GM21528 (cell line): Measurements from ENCODE around the gene MSH3.
"Not testable (repeated sequence)": the region's sequence is repeated elsewhere in the genome, so short reads cannot be mapped to it uniquely, and the experiment has no call there.

ENCODE experiments used
- ATAC-seq: cut with Tn5 transposase; IDR thresholded peaks from one replicate; pipeline ENCODE4 v1.9.1; 2021; ENCODE audit warnings: mild to moderate bottlenecking, moderate library complexity; ENCODE audit not compliant: unreplicated experiment, low FRiP score

The MSH3 gene

DNA sequence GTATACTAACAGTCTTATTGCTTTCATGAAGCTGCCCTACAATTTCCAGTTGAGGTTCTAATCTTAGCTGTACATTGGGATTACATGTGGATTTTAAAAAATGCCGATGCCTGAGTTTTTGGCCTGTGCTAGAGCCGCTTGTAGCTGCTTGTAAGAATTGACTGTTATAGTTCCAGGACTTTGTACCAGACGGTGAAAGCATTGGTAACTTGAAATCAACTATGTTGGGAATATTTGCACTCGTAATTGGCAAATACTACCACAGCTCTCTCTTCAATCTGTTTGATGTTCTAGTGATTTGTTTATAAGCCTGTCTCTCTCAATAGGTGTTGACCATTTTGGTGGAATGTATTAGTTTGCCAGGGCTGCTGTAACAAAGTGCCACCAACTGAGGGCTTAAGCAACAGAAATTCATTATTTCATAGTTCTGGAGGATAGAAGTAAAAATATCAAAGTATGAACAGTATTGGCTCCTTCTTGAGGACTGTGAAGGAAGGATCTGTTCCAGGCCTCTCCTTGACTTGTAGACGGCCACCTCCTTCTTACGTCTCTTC lies 50.8 kb downstream of the MSH3 start:
- no peak for ATAC-seq

DNA sequence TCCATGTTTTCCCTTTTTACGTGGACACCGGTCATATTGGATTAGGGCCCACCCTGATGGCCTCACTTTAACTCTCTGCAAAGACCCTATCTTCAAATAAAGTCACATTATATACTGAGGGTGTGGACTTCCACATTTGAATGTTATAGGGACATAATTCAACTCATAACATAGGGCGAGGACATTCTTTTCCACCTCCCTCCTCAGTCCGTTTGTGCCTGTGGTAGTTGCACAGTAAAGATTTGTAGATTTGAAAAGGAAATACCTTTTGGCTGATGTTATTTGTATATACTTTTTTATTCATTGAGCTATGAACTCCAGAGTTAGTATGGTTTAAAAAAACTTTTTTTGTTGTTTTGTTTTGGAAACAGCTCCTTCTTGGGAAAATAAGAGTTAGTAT lies 51.3 kb downstream of the MSH3 start:
- no peak for ATAC-seq

DNA sequence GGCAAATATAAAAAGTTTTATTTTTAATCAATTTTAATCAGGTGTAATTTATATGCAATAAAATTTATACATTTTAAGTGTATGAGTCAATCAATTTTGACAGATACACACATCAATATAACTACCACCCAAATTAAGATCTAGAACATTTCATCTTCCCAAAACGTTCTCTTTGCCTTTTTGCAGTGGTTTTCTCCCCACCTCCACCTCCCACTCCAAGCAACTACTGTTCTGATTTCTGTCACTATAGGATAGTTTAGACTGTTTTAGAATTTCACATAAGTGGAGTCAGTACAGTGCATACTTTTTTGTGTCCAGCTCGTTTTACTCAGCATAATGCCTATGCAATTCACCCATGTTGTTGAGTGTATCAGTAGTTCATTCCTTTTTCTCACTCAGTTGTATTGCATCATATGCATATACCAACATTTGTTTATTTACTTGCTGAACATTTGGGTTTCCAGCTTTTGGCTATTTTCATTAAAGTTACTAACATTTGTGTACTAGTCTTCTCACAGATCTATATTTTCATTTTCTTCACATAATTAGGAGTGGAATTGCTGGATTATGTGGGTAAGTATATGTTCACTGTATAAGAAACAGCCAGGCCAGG lies 52.5 kb downstream of the MSH3 start:
- no peak for ATAC-seq

DNA sequence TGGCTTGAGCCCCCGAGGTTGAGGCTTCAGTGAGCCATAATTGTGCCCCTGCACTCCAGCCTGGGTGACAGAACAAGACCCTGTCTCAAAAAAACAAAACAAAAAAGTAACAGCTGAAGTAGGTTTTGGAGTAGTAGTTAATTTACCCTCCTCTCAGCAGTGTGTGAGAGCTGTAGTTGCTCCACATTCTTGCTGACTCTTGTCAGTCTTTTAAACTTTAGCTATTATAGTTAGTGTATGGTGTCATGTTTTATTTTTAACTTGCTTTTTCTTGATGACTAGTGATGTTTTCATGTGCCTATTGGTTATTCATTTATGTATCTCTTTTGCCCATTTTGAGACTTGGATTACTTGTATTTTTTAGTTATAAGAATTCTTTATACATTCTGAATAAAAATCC lies 53.2 kb downstream of the MSH3 start:
- ATAC-seq: no peak

DNA sequence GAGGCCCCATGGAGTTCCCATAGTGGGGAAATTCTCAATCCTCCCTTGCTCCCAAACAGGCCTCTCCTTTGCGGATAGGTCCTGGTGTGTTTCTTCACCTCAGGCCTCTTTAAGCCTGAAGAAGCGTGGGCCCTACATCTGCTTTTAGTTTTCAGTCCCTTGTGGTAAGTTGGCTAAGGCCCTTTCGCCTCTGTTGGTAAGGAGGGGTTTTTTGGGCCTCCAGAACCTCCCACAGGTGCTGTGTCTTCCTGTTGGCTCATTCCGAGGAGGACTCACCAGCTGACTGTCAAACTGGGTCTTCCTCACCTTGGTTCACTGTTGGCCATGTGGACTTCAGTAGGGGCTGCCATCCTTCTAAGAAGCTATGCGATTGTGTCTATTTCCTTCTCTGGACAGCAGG lies 56.8 kb downstream of the MSH3 start:
- no peak for ATAC-seq

DNA sequence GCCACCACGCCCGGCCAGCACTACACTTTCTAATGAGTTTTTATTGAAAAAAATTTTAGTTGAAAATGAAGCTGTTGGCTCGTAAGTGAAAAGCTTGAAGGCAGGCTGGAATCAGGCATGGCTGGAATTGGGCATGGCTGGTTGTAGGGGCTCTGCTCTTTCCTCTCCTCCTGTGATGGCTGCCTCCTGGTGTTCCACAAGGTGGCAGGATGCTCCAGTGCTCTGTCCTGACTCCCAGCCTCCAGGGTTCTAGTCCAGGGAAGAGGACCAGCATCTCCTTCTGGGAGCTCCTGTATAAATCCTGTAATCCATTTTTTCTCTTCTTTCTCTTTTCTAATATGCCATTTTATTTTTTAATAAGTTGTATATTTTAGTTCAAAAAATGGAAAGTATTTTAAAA lies 57.5 kb downstream of the MSH3 start:
- no peak for ATAC-seq

DNA sequence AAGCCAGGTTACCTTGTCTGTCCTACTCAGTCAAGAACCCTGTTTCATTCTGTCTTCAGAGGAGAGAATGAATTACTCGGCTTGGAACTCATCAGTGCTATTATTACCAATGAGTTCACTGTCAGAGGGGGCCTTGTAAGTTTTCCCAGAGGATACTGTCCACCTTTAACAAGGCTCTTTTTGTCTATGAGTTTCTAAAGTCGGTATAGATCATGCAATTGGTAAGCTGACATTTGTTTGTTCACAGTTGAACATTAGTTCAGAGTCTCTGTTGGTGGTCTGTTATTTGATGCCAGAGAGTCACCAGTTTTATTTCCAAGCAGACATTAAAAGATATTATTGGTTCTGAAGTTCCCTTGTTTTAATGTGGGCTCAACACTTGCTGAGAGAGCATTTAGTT lies 58.5 kb downstream of the MSH3 start:
- no peak for ATAC-seq

DNA sequence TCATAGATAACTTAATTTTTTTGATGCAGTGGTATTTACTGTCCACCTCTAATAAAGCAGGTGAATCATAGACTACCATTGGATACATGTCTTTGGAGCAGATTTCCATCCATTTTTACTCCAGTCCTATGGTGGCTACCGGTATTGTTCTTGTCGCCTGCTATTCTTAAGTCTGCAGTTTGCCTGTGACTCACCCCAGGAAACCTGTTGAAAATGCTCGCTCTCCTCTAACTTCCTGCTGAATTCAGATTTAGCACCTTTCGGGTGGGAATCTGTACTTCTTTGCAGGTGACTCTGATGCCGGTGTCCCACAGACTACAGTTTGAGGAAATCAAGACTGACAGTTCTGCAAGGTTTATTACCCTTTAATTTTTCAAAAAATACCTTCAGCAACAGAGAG lies 59.2 kb downstream of the MSH3 start:
- no peak for ATAC-seq

DNA sequence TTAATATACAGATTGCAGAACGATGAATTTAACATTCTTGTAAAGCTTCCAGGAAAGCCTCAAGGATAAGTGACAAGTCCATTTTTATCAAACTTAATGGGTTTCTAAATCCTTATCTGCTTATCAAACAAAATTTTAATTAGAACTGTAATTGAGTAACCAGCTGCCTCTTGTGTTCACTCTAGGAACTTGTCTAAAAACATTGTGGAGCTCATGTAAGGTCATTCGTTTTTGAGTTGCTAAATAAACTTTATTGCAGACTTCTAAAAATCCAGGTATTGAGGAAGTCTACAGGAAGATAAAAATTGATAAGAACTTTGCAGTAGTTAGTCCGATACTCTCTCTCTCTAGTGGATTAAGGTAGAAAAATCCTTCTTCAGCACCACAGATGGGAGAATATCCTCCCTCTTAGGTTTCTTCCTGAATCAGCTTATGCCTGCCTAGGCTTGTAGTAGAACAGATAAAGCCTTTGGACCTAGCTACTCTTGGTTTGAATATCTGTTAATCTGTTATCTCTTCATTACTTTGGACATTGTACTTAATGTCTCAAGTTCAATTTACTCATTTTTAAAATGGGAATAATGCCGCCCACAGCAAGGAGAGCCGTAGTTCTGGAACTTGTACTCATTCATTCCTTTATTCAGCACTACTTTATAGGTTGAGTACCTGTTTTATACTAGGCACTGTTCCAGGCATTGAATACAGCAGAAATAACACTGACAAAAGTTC lies 60.3 kb downstream of the MSH3 start:
- ATAC-seq: no peak

DNA sequence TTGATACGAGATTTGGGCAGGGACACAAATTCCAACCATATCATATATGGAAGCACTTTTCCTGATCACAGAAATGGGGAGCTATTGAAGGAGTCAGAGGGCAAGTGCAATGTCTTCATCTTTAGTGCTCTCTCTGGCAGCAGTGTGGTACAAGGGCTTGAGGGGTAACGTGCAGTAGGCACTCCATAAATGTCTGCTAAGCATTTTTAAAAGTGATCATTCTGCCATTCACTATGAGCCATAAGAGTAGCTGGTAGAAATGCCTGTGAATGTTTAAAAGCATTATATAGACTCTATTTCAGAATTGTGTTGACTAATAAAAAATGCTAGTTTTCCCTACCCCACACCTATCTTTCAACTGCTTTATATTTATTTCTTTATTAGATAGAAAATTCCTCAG lies 61.4 kb downstream of the MSH3 start:
- no peak for ATAC-seq

DNA sequence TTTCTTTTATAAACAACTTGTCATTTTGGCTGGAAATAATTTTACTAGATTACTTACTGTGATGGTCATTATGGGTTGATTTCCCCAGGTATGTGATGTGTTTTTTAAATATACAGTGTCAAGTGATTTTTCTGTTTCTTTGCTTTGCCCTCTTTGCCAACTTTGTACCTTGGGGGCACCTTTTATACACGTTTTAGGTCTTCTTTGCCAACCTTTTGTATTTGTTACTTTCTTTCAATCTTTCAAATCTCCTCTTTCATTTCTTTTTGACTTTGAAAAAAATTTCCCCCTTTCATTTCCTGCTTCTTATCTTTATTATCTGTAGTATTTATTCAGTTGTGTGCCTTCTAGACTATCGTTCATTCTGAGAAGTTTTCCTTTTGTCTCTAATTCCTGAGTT lies 65.7 kb downstream of the MSH3 start:
- no peak for ATAC-seq

DNA sequence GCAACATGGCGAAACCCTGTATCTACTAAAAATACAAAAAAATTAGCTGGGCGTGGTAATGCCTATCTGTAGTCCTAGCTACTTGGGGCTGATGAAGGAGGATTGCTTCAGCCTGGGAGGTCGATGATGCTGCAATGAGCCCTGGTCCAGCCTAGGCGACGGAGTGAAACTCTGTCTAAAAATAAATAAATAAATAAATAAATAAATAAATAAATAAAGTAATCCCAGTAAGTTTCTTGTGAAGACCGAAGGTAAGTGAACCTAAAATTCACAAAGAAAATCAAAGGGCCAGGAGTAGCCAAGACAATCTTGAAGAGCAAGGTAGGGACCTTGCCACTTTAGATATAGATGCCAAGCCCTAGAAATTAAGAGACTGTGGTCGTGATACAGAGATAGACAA lies 68.5 kb downstream of the MSH3 start:
- ATAC-seq: no peak

DNA sequence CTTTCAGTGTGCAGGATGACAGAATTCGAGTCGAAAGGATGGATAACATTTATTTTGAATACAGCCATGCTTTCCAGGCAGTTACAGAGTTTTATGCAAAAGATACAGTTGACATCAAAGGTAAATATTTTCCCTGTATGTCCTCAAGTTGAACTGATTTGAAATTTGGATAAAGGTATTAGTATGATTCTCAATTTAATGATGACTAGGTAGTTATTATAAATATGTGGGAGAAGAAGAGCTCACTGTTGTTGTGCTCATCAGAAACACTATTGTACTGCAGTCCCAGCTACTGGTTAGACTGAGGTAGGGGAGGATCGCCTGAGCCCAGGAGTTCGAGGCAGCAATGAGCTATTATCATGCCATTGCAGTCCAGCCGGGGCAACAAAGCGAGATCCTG lies 71.0 kb downstream of the MSH3 start:
- ATAC-seq: no peak

DNA sequence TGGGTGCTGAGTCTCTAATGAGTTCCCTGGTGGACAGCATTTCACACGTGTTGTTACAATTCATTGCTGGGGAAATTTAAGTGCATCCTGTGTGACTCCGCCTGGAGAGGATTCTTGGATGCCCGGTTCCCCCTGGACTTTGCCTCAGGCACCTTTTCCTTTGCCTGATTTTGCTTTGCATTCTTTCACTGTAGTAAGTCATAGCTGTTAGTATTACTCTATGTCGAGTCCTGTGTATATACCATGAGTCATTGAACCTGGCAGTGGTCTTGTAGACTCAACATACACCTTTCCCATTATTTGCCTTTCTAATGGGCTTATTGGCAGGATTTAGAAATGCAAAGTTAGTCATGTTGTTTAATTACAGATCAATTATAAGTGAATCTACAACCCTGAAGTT lies 82.3 kb downstream of the MSH3 start:
- ATAC-seq: no peak

DNA sequence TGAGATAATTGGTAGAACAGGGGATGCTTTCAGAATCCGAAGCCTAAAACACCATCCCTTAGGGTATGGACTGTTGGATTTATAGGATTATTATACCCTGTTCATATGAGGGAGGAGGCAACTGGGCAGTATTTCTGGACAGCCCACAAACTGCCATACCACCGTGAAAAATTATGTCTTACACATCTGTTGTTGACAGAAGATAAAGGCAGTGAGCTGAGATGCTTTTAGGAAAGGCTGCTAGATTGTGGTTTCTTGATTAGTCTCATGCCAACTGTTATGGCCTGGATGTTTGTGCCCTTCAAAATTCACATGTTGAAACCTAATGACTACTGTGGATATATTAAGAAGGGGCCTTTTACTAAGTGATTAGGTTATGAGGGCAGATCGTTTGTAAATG lies 84.0 kb downstream of the MSH3 start:
- ATAC-seq: no peak

DNA sequence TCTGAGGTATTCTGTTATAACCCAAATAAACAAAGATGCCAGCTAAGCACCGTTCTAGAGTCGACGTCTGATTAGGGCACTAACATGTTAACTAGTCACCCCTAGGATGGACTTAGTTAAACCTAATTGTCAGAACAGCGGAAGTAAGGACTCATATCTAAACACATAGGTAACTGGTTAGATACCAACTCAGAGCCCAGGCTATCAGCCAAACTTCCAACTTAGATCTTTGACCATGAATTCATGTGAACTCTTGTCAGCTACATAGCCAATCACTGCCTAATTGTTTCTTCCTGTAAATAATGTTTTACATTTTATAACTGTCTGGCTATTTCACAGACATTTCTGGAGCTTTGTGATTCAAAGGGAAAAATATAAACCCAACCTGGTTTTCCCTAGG lies 84.6 kb downstream of the MSH3 start:
- no peak for ATAC-seq

DNA sequence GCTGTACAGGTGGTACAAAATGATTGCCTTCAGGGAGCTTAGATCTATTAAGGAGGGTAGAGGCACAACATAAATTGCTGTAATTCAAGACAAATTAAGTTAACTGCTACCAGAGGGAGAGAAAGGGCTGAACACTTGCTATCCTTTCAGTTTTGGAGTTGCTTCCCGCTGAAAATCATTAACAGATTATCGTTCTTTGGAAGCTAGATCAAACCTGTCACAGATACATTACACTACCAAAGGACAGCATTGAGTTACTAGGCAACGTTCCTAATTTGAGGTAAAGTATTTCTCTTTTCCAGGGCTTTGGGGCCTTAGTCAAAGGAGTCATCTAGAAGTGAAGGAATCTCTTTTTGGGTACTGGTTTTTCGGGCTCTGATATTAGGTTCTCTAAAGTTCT lies 85.0 kb downstream of the MSH3 start:
- ATAC-seq: no peak

DNA sequence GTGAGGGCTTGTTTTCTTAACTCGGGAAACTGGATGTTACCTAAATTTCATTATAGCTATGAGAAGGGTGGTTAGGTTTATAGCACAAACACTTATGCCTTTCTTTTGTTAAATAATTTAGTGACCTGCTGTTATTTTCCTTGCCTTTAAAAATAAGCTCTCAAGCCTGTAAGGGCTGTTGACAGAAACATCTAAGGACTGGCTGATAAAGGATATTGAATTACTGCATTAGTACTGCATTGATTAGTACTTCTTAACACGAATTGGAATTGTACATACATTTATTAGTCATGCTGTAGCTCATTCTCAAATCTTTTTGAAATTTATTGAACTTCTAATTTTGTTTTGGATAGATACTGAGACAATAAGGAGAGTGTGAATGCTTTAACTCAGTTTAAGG lies 85.4 kb downstream of the MSH3 start:
- no peak for ATAC-seq

DNA sequence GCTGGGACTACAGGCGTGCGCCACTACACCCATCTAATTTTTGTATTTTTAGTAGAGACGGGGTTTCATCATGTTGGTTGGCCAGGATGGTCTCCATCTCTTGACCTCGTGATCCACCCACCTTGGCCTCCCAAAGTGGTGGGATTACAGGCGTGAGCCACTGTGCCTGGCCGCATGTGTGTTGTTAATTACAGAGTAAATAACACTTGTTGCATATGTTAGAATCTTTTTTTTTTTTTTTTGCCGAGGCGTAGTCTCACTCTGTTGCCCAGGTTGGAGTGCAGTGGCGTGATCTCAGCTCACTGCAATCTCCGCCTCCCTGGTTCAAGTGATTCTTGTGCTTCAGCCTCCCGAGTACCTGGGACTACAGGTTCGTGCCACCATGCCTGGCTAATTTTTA lies 86.0 kb downstream of the MSH3 start:
- ATAC-seq: not testable (repeated sequence)

DNA sequence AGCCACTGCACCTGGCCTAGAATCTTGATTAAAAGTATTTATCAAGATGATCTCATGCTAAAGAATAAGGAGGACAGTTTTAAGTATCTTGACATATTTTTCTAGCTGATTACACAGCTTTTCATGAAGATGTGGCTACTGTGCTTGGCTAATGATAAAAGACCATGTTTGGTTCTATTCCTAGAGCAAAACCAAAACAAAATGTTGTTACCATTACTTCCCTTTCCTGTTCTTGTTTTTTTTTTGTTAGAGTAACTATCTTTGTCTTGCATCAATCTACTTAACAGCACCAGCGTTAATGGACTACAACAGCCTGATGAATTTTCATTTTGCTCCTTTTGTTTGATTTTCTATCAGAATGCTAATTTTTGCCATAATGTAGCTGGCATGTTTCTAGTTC lies 86.5 kb downstream of the MSH3 start:
- no peak for ATAC-seq

DNA sequence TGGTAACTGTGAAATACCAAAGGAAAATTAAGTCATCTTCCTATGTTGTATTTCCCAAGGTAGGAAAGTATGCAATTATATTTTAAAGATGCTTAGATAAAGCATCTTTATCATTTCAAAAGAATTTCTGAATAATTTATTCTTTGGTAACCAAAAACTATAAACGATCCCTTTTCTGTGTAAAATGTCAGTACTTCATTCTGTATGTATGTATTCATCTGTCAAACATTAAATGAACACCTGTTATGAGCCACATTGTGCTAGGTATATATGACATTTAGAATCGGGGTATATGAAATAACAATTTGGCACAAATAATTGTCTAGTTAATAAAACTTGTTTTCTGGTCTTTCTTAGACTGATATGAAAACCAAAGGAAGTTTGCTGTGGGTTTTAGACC lies 89.7 kb downstream of the MSH3 start:
- ATAC-seq: no peak

DNA sequence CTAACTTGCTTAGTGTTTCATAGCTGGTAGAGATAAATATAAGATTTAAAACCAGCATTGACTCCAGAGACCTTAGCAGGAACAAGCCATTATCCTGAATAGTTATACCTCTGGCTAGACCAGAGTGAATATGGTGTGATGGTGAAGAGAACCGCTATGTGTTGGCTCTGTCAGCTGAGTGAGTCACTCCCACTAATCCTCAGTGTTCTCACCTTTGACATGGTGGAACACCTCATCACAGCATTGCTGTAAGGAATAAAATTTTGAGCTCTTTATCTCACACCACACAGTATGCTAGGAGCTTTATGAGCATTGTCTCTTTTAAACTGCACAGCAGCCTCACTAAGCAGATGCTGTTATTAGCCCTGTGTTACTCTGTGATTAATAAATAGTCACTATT lies 91.0 kb downstream of the MSH3 start:
- ATAC-seq: no peak
